PFSK-1 (cell line): ENCODE measurements around the gene DGKH.

Source experiments
- FOXP2 ChIP-seq: optimal IDR thresholded peaks from 2 replicates; pipeline ENCODE3; 2011; ENCODE audit warnings: borderline replicate concordance, control low read depth, inconsistent platforms; ENCODE audit not compliant: insufficient read depth; ENCODE audit errors: extremely low read length, extremely low read depth
- POLR2AphosphoS5 ChIP-seq: IDR thresholded peaks from 2 replicates; pipeline ENCODE4 v1.6.1; 2012; ENCODE audit warnings: low read depth, mild to moderate bottlenecking, control low read depth, low read length, moderate library complexity
- SIN3A ChIP-seq: IDR thresholded peaks from 2 replicates; pipeline ENCODE4 v1.6.1; 2012; ENCODE audit warnings: mild to moderate bottlenecking, low read length, moderate library complexity, borderline replicate concordance; ENCODE audit not compliant: insufficient read depth
- TAF1 ChIP-seq: IDR thresholded peaks from 2 replicates; pipeline ENCODE4 v1.6.1; 2012; ENCODE audit warnings: low read length, control low read depth, borderline replicate concordance; ENCODE audit not compliant: insufficient read depth
- TF ChIP-seq, protein P1 (sequence below), 2 experiments: IDR thresholded peaks; 2 replicates each; pipeline versions ENCODE4 v1.6.1 to v1.8.0; 2011 to 2012; ENCODE audit warnings: low read depth in 2 of 2, low read length in 2 of 2, control low read depth in 1 of 2, inconsistent platforms in 1 of 2, mild to moderate bottlenecking in 1 of 2, moderate library complexity in 1 of 2; ENCODE audit not compliant: insufficient read depth in 1 of 2

The DGKH gene

DNA sequence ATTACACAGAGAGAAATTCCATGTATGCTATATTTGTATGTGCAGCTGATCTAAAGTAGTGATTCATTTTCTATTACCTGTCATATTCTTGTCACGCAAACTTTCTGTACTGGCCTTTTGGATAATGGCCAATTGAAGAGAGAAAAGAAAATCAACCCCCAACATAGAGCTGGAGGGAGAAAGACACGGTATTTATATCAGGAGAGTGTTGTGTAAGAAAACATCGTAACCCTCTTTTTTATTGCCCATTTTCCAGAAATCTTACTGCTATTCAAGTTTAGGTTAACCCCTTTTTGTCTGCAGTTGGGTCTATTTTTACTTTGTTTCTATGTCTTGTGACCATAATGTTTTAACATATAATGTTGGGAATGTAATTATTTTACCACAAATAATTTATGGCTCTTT, 27.9 kb downstream of the DGKH start:
- TF ChIP-seq SIN3A (no peak), POLR2AphosphoS5 (no peak), TAF1 (no peak), FOXP2 (no peak)
- TF ChIP-seq, protein P1, sequence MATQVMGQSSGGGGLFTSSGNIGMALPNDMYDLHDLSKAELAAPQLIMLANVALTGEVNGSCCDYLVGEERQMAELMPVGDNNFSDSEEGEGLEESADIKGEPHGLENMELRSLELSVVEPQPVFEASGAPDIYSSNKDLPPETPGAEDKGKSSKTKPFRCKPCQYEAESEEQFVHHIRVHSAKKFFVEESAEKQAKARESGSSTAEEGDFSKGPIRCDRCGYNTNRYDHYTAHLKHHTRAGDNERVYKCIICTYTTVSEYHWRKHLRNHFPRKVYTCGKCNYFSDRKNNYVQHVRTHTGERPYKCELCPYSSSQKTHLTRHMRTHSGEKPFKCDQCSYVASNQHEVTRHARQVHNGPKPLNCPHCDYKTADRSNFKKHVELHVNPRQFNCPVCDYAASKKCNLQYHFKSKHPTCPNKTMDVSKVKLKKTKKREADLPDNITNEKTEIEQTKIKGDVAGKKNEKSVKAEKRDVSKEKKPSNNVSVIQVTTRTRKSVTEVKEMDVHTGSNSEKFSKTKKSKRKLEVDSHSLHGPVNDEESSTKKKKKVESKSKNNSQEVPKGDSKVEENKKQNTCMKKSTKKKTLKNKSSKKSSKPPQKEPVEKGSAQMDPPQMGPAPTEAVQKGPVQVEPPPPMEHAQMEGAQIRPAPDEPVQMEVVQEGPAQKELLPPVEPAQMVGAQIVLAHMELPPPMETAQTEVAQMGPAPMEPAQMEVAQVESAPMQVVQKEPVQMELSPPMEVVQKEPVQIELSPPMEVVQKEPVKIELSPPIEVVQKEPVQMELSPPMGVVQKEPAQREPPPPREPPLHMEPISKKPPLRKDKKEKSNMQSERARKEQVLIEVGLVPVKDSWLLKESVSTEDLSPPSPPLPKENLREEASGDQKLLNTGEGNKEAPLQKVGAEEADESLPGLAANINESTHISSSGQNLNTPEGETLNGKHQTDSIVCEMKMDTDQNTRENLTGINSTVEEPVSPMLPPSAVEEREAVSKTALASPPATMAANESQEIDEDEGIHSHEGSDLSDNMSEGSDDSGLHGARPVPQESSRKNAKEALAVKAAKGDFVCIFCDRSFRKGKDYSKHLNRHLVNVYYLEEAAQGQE (IDR thresholded peaks at IDR 0.05; ENCODE audit: insufficient read depth in 1 of 2, low read depth in 2 of 2, low read length in 2 of 2): no peak

DNA sequence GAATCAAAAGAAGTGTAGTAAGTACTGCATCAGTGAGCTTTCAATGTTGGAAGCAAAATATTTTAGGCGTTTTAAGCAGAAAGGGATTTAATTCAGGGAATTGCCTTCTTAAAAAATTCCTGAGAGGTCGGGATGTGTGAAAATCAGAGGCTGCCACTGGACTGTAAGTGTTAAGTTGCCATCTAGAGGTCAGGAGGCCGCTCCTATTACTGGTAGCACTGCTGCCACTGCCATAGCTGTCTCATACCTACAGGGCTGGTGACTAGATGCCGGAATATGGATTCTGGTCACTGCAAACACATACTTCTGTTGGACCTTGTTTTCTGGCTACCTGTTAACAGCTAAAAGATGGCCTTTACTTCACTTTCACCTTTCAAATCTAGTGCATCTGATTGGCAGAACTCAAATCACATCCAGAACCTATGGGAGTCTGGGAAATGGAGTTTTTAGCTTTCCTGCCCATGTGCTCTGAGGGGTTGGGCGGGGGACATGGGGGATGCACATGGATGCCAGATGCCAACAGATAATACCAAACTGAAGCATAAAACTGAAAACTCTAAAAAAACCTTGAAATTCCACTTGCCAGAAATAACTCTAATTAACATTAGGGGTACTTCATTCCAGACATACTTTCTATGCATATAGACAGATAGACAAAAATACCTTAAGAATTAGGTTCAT, 29.8 kb downstream of the DGKH start:
- TF ChIP-seq, protein P1 (IDR thresholded peaks at IDR 0.05; ENCODE audit: insufficient read depth in 1 of 2, low read depth in 2 of 2, low read length in 2 of 2): no peak
- TF ChIP-seq POLR2AphosphoS5 (no peak), SIN3A (no peak), FOXP2 (no peak), TAF1 (no peak)

DNA sequence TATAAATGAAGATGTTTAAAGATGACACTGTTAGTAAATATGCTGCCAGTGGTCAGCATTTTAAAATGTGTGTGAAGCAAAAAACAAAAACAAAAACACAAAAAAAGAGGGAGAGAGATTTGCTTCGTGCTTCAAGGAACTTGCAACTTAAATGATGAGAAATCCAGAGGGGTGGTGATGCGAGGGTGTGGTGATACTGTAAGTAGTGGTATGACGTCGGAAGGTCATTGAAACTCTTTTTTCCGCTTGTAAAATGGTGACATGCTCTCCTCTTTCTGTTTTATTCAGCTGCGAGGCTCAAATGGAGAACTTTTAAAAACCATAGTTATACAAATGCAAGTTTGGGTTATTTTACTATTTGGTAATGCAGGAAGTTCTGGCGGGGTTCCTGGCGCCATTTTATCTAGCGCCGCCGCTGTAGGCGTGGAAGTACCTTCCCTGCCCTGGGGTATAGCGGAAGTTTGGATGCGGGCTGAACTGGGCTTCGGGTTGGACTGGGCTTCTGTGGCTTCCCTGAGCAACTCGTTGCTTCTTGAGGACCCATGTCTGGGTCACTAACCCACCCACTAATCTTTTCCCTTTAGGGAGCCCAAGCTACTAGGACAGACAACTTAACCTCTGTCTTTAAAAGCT, 34.8 kb downstream of the DGKH start:
- TF ChIP-seq POLR2AphosphoS5: no peak
- TF ChIP-seq, protein P1 (IDR thresholded peaks at IDR 0.05; ENCODE audit: insufficient read depth in 1 of 2, low read depth in 2 of 2, low read length in 2 of 2): no peak
- TF ChIP-seq SIN3A: no peak
- TF ChIP-seq TAF1: no peak
- no peak for TF ChIP-seq FOXP2

DNA sequence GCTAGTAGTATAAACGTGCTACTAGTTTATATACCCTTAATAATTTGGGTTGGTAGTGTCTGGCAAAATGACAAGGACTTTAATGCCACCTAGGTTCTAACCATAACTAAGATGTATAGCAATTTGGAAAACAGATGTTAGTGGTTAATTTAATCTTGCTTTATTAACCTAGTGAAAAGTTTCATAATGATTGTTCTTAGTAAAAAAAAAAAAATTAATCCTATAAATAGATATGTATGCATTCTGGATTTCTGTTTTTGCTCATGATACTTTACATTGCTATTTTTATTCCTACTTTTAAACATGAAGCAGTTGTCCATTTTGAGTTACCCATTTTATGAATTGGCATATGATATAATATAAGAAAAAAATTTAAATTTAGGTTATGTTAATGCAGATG, 36.3 kb downstream of the DGKH start:
- TF ChIP-seq, protein P1 (IDR thresholded peaks at IDR 0.05; ENCODE audit: insufficient read depth in 1 of 2, low read depth in 2 of 2, low read length in 2 of 2): no peak
- TF ChIP-seq TAF1: no peak
- TF ChIP-seq POLR2AphosphoS5: no peak
- no peak for TF ChIP-seq SIN3A
- no peak for TF ChIP-seq FOXP2
